CD4-positive, alpha-beta T cell (primary cell): Measurements from ENCODE around the gene COL4A4. TPM values are rescaled to one million over a fixed set of nuclear protein-coding genes. Genes with fewer than 3 reads are reported as not detected.

Experiments
- ATAC-seq: fragments of 200-7000 bp; cut with Tn5 transposase; one replicate; pipeline ENCODE4 v1.10.0; 2022; ENCODE audit warnings: mild to moderate bottlenecking; ENCODE audit not compliant: poor library complexity
- CTCF ChIA-PET: fragments of 350-600 bp; sonication (Branson Sonifier 250); formaldehyde crosslinking; loops from one replicate; lab custom pipeline; 2021; ENCODE audit warnings: antibody characterized with exemption, inconsistent platforms; lab: Charles Lee
- POLR2A ChIA-PET: fragments of 350-600 bp; sonication (Branson Sonifier 250); formaldehyde crosslinking; loops from one replicate; lab custom pipeline; 2021; ENCODE audit warnings: antibody characterized with exemption, inconsistent platforms; lab: Charles Lee
- DNase-seq, 14 experiments: peaks; one replicate each; pipeline ENCODE4 v3.0.0-alpha.2; 2013 to 2020; ENCODE audit warnings: mixed read lengths in 2 of 14
- H3K27ac ChIP-seq, 2 donors: one replicate each; pipeline versions ENCODE4 v1.5.1 to v1.7.0; 2013; ENCODE audit warnings: low read length in 2 of 2, low read depth in 1 of 2, mild to moderate bottlenecking in 1 of 2
- H3K27me3 ChIP-seq, 2 experiments: 1 replicate in 1 of 2; 2 replicates in 1 of 2; pipeline versions ENCODE4 v1.6.1 to v1.7.0; 2013; ENCODE audit warnings: low read length in 2 of 2, control low read depth in 1 of 2, mild to moderate bottlenecking in 1 of 2, moderate library complexity in 1 of 2; ENCODE audit not compliant: insufficient read depth in 2 of 2, control insufficient read depth in 1 of 2
- H3K36me3 ChIP-seq: one replicate; pipeline ENCODE4 v1.6.1; 2013; ENCODE audit warnings: low read length, control low read depth; ENCODE audit not compliant: insufficient read depth
- H3K4me1 ChIP-seq: one replicate; pipeline ENCODE4 v1.6.1; 2013; ENCODE audit warnings: low read length, control low read depth; ENCODE audit not compliant: insufficient read depth
- H3K4me3 ChIP-seq: one replicate; pipeline ENCODE4 v1.5.1; 2013; ENCODE audit warnings: mild to moderate bottlenecking, low read length, moderate library complexity
- H3K9me3 ChIP-seq, 2 experiments: 1 replicate in 1 of 2; 2 replicates in 1 of 2; pipeline versions ENCODE4 v1.6.1 to v1.7.0; 2013; ENCODE audit warnings: low read length in 2 of 2, mild to moderate bottlenecking in 2 of 2, control low read depth in 1 of 2, moderate library complexity in 1 of 2; ENCODE audit not compliant: control insufficient read depth in 1 of 2, insufficient read depth in 1 of 2
- H3K27ac Mint-ChIP-seq: one replicate; pipeline ENCODE4 v1.8.0; 2020; ENCODE audit warnings: mixed read lengths
- H3K27me3 Mint-ChIP-seq: one replicate; pipeline ENCODE4 v1.8.0; 2021; ENCODE audit warnings: mixed read lengths
- H3K36me3 Mint-ChIP-seq: one replicate; pipeline ENCODE4 v1.8.0; 2021; ENCODE audit warnings: low read depth, mixed read lengths
- H3K4me1 Mint-ChIP-seq: one replicate; pipeline ENCODE4 v1.8.0; 2021; ENCODE audit warnings: low read depth, mixed read lengths
- H3K4me3 Mint-ChIP-seq: one replicate; pipeline ENCODE4 v1.8.0; 2020; ENCODE audit warnings: mild to moderate bottlenecking, mixed read lengths
- H3K9me3 Mint-ChIP-seq: one replicate; pipeline ENCODE4 v1.8.0; 2020; ENCODE audit warnings: mixed read lengths
- intact Hi-C, 2 experiments: fragments of 100-400 bp; cut with DNase I in 1 of 2; cut with micrococcal nuclease in 1 of 2; formaldehyde crosslinking; loops; one replicate each; pipeline versions ENCODE4 v1.15.1 to v1.9.0; 2023 to 2025; cut with DNase I, micrococcal nuclease
- total RNA-seq, 174 experiments: library from RNA in 2 of 174; stranded (reverse) in 2 of 174; gene quantifications; one replicate each; pipeline ENCODE4 v1.2.3 and lab custom pipeline; 2021 to 2026
- TF ChIP-seq, protein P1 (sequence below): fragments of 200-600 bp; IDR thresholded peaks from one replicate; pipeline ENCODE4 v1.8.0; 2022; ENCODE audit warnings: antibody characterized with exemption, mild to moderate bottlenecking

COL4A4 gene
- total RNA-seq, 2 experiments from 2014 or later, result not detected

DNA sequence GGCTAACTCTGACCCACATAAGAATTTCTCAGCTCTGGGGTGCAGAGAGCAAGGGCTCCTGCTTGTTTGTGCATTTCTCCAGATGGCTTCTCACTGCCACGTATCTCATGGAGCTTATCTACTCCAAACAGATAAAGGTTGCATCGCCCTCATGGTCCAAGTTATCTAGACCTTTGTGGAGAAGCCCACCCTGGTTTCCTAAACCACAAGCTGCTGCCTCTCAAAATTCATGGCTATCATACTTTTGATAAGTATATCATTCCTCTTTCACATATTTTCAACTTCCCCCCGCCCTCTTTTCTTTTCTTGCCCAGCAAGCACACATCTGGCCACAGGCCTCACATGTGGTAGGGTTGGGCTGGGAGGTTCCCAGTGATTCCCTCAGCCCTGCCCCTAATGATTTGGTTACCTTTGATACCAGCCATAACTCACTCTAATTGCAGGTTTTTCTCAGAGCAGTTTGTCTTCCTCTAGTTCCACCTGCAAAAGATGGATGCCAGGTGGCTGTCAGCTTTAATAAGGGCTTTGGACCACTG is 182.1 kb downstream of the COL4A4 start:
- Mint-ChIP-seq H3K4me3 (no peak overlapping the region), H3K4me1 (peaks cover 50% of the 10 kb centered on the region), H3K27ac (no peak overlapping the region), H3K36me3 (peaks cover 16% of the 10 kb centered on the region), H3K9me3 (no peaks in the 10 kb centered on the region), H3K27me3 (no peaks in the 10 kb centered on the region)
- ATAC-seq, result no peak
- H3K27ac ChIP-seq, result no peak overlapping the region
- CTCF ChIA-PET, result no interaction called here
- no peak for DNase-seq
- no peak overlapping the region for H3K4me3 ChIP-seq
- H3K27me3 ChIP-seq, result no peaks in the 10 kb centered on the region
- intact Hi-C loops, result loop anchor here in 1 of 2 experiments (10.0 kb wide), 2 partner anchors 167 to 1697 kb away; no protein-coding TSS in a partner anchor
- no peaks in the 10 kb centered on the region for H3K36me3 ChIP-seq
- POLR2A ChIA-PET, result no interaction called here
- H3K4me1 ChIP-seq, result peaks cover 9% of the 10 kb centered on the region
- TF ChIP-seq, protein P1, sequence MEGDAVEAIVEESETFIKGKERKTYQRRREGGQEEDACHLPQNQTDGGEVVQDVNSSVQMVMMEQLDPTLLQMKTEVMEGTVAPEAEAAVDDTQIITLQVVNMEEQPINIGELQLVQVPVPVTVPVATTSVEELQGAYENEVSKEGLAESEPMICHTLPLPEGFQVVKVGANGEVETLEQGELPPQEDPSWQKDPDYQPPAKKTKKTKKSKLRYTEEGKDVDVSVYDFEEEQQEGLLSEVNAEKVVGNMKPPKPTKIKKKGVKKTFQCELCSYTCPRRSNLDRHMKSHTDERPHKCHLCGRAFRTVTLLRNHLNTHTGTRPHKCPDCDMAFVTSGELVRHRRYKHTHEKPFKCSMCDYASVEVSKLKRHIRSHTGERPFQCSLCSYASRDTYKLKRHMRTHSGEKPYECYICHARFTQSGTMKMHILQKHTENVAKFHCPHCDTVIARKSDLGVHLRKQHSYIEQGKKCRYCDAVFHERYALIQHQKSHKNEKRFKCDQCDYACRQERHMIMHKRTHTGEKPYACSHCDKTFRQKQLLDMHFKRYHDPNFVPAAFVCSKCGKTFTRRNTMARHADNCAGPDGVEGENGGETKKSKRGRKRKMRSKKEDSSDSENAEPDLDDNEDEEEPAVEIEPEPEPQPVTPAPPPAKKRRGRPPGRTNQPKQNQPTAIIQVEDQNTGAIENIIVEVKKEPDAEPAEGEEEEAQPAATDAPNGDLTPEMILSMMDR, result no peak
- H3K9me3 ChIP-seq, result no peaks in the 10 kb centered on the region

DNA sequence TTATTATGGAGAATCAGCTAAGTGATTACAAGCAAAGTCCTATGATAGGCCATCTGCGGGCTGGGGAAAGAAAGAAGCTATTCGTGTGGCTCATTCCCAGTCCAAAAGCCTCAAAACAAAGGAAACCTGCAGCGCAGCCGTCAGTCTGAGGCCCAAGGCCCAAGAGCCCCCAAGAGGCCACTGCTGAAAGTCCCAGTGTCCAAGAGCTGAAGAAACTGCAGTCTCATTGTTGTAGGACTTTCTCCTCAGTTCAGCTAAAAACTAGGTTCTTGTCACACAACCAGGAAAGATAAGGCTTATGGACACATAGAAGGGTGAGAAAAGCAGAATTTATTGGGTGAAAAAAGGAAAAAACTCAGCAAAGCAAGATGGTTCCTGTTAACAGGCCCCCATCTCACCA is 185.0 kb downstream of the COL4A4 start:
- no peaks in the 10 kb centered on the region for H3K9me3 ChIP-seq
- Mint-ChIP-seq H3K4me3 (no peak overlapping the region), H3K4me1 (peaks cover 46% of the 10 kb centered on the region), H3K27ac (no peak overlapping the region), H3K9me3 (no peaks in the 10 kb centered on the region), H3K27me3 (no peaks in the 10 kb centered on the region), H3K36me3 (peaks cover 15% of the 10 kb centered on the region)
- TF ChIP-seq, protein P1, result no peak
- ATAC-seq (no peak), DNase-seq (no peak)
- POLR2A ChIA-PET, result no interaction called here
- H3K4me1 ChIP-seq, result no peaks in the 10 kb centered on the region
- CTCF ChIA-PET, result no interaction called here
- H3K27me3 ChIP-seq, result no peaks in the 10 kb centered on the region
- no peak overlapping the region for H3K4me3 ChIP-seq
- intact Hi-C loops, result no loop called here
- H3K27ac ChIP-seq, result no peak overlapping the region
- no peaks in the 10 kb centered on the region for H3K36me3 ChIP-seq

DNA sequence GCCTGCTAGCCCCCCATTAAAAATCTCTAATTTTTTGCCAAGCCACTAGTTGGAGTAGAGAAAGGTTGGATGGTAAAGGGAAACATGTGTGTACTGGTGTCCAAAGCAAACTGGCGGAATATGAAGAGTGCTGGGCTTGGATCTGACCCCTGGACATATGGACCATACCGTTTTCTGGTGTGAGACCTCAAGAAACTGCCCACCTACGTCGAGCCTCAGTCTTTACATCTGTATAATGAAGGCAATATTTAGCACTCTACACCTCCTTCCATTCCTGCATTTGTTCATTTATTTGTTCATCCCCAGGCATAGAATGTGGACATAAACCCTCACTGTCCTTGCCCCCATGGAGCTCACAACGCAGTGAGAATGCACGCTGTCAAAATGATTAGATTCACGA is 185.7 kb downstream of the COL4A4 start:
- no peaks in the 10 kb centered on the region for H3K27me3 ChIP-seq
- no peak overlapping the region for H3K4me3 ChIP-seq
- TF ChIP-seq, protein P1, result no peak
- ATAC-seq, result no peak
- no peaks in the 10 kb centered on the region for H3K36me3 ChIP-seq
- H3K4me1 Mint-ChIP-seq, result peaks cover 46% of the 10 kb centered on the region
- H3K27ac Mint-ChIP-seq, result no peak overlapping the region
- H3K4me1 ChIP-seq, result no peaks in the 10 kb centered on the region
- H3K36me3 Mint-ChIP-seq, result peaks cover 22% of the 10 kb centered on the region
- no peak overlapping the region for H3K27ac ChIP-seq
- ChIA-PET CTCF (no interaction called here), POLR2A (no interaction called here)
- no peaks in the 10 kb centered on the region for H3K9me3 Mint-ChIP-seq
- intact Hi-C loops, result no loop called here
- H3K9me3 ChIP-seq, result no peaks in the 10 kb centered on the region
- H3K4me3 Mint-ChIP-seq, result no peak overlapping the region
- DNase-seq, result no peak
- no peaks in the 10 kb centered on the region for H3K27me3 Mint-ChIP-seq
